Stimulated activated CD8-positive, alpha-beta memory T cell treated with anti-CD3 and anti-CD28 coated beads, Interleukin-4, amount 100 ng/mL, for 4 hours (primary cell): ENCODE data around the gene GPR84.

Experiments
- DNase-seq, 2 donors: peaks; one replicate each; pipeline ENCODE4 v3.0.0-alpha.2; 2020; ENCODE audit warnings: low read depth in 2 of 2, low spot score in 1 of 2

The GPR84 gene

DNA sequence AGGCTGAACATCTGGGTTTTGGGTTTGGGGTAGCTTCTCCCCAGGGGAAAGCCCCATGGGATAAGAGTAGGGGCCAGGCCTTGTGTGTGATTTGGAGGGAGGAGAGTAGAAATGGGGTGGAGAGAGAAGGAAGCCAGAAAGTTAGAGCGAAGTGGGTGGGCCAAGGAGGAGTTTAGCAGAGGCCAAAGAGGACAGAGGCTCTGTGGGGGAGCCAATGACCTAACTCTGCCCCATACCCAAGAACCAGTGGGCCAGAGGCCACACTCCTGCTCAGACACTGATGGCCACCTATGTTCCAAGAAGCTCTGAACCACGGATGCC is 10.9 kb upstream of the GPR84 start:
- DNase-seq = no peak

DNA sequence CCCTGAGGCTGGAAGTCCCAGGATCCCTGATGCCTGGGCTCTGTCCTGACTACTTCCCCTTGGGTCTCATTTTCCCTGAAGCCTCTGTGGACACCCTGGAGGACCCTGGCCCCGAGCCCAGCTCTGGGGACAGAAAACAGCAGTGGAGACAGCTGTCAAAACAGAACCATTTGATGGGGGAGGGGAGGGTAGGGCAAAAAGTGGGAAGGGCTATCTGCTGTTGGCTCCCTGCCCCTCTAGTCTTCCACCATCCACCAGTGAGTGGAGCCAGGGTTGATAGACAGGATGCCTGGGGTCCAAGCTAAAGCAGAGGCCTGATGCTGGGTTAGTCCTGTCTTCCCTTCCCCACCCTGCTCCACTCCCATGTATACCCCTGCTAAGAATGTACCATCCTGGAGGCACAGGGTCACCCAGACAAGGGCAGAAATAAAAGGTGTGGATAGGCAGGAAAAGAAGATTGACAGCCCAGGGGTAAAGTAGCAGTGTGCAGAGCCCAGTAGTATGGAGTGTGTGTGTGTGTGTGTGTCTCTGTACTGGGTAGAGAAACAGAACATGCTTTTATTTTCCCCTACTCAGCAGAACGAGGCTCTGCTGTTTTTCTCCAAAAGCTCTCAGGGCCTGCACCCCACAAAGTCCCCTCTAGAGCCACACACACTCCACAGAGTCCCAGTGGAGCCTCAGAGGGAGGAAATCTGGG is 10.4 kb upstream of the GPR84 start:
- DNase-seq = no peak

DNA sequence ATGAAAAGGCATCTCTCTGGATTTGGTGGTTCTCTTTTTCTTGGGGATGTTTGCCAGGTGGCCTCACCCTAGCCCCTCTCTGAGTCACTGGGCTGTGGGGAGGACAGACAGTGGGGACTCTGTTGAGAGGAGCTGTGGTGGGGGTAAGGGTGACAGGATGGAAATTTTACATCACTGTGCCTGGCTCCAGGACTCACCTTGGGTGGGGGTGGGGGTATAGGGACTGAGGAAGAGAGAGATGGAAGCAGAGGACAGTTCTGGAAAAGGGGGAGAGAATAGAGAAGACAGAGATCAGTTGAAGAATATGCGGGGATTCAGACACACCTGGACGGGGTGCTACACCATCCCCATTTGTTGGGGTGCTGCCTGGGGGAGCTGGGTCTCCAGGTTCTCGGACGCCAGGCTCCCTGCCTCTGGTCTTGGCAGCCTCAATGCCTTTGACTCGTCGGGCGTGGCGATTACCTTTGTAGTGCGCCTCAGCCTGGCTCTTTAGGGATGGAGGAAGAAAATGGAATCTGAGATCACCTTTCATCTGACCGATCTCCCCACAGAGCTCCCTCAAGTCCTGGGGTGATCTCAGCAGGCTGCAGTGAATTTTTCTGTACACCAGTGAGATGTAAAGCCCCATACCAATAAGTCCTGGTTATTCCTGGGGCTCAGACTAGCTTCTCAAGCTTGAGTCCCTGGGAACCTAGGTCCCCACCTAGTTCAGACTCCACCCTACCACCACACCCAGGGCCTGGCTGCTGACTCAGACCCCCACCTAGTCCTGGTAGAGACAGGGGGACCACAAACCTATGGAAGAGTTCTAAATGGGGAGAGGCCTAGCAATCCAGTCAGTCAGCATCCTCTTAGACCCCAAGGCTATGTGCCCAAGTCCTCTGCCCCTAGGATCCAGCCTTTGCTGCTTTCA is 9.6 kb upstream of the GPR84 start:
- DNase-seq = no peak

DNA sequence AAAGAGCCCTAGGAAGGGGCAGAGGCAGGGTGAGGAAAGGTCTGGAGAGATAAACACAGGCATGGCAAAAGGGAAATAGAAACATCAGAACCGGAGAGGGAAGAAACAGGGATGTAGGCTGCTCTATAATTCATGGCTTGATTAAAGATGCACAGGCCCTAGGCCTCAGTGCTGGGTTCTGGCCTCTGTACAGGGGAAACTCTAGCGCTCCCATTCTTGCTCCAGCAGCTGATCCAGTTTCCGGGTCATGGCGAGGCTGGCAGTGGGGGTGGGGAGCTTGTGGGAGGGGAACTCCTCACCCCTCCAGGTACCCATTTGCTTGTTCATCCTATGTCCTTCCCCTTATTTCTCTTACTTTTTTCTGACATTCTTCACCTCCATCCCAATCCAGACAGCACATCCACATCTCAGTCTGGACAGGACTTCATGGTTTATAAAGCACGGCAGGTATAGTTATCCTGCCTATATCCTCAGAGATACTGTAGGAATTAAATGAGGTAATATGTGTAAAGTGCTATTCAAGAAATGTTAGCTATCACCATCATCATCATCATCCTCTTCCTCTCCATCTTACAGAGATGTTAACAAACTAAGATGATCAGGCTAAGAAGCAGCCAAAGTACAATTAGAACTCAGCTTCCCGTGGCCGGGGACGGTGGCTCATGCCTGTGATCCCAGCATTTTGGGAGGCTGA is 8.0 kb upstream of the GPR84 start:
- no peak for DNase-seq

DNA sequence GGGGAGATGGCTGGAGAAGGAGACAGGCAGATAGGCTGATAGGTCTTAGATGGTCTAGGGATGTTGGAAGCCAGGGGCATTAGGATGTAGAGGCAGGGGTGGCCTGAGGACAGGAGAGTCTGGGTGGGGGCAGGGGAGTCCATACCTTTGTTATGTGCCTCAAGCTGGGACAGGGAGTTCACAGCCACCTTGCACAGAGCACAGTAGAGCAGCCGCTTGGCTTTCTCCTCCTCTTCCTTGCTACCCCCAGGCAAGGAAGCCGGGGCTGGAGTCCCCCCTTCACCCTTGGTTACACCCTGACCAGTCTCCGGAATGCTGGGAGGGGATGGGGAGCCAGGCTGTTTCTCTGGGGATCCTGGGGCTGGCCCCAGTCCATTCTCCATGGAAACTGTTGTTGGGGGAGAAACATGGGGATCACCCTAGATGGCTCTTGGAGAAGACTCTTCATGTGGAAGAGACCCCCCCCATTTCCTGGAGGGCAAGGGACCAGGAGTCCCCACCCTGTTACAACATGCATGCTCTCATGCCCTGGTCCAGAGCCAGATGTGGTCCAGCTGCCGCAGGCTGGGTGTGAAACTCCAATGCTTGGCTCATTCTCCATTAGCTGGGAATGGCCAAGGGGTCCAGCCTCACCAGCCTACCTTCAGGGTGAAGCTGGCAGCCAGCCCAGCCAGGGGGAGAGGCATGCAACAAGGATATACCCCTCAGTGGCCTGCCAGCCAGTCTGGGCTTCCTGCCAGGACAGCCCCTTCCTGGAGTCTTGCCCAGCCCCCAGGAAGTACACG is 7.2 kb upstream of the GPR84 start:
- no peak for DNase-seq

DNA sequence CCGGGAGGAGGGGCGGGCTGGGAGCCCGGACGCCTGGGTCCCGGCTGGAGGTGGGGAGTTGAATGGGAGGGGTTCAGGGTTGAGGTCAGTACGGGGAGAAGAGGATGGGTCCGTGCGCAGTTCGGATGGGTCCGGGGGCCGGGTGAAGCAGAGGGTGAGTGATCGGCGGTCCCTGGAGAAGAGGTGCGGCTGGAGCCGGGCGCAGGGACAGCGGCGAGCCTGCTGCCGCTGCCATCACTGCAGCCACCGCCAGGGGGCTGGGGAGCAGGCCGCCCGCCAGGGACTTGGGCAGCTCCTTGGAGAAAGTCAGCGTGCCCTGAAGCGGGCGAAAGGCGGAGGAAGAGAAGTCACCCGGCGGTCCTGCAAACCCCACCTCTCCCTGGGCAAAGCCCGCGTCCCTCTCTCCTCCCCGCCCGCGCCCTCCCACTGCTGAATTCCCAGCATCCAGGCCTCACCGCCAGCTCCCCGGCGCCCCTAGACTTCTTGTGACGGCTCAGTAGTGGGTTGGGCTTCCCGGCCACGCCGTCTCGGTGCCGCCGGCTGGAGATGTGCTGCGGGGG is 6.0 kb upstream of the GPR84 start:
- DNase-seq = no peak

DNA sequence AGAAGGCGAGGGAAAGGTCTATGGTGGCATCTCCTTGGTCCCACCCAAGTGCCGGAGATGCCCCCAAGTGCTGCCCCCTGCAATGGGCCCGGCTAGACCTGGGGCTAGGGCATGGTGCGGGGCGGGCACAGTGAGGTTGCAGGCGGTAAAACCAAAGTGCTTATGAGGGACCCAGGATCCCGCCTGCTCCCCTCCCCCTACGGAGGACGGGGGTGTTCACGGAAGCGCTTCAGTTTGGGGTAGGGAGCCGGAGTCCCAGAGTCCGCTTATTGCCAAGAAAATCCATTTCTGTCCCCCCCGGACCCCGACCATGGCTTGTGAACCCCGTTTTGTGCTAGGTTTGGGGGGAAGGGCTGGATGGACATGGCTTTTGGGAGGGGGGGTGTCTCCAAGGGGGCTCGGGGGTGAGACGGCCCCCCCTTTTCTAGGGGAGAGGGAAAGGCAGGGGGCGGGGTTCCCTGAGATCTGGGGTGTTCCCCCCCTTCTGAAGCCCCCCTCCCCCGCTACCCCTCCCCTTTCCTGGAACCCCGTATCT is 5.4 kb upstream of the GPR84 start:
- no peak for DNase-seq

DNA sequence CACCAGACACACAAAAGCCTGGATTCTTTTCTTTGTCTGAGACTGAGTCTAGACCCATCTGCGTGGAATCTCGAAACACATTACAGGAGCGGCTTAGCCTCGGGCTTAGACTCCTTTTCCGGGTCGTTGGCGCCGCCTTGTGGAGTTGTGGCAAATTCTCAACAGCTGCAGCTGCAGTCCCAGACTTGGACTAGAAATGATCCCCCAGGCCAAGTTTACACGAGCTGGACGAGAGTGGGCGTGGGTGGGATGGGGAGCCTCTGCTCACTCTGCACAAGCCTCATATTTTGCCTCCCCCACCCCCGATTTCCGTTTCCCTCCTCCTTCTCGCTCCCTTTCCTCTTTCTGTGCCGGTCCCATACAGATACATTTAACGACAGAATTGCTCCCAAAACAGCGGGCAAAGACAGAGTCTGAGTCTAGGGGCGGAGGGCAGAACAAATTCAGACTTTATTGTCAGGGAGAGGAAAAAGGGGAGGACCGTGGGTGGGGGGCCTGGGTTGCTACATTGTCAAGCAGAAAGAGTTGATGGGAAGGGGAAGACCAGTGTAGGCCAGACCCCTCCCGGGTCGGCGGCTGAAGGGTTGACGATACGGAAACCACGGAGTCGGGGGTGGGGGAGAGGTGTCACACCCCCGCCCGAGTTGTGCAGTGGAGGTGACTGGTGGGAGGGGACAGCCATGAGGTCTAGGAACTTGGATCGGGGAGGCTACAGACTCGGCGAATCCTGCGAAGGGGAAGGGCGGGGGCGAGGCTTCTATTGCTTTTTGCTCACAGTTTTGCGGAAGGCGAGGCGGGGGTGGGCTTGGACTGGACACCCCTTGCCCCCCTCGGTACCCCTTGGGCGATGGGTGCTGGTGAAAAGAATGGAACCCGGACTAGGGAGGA is 4.7 kb upstream of the GPR84 start:
- peak; percentile 75 to 82 for DNase-seq

DNA sequence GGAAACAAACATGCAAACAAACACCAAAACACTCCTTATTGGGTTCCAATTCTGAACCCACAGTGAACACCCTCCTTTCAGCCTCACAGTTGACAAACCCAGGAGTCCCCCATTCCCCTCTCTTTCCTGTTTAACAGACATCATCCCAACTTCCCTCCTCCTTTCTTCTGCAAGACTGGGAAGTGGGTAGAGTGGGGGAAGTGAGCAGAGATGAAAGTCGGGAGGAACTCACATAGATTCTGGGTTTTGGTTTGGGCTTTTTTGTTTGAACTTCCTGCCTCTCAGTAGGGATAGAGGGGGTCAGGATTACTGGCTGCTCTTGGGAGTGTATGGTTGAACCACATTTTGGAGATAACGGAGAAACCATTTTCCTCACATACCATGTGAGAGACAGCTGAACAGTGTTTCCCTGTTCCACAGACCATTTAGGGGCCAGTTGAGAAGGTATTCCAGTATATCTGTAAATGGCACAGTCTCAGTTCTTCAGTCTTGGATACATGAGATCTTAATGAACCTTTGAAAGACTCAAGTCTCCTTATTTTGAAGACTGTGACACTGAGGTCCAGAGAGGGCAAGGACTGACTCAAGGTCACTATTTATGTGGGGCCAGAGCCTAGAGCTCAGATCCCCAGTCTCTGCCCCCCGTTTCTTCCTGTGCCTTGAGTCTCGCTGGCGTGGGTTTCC is 3.9 kb upstream of the GPR84 start:
- no peak for DNase-seq

DNA sequence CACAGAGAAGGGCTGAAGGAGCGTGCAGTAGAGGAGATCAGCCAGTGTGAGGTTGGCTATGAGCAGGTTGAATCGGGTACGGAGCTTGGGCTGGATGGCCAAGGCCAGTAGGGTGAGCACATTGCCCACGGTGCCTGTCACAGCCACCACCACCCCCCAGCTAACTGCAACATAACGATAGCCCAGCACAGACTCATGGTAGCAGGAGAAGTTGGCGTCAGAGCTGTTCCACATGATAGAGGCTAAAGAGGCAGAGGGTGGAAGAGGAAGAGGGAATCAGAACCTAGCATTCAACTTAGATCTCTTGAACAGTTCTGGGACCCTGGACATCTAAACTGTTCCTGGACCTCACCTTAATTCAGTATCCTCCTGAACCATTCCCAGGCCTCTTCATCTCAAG is 668 bp downstream of the GPR84 start:
- DNase-seq = no peak

DNA sequence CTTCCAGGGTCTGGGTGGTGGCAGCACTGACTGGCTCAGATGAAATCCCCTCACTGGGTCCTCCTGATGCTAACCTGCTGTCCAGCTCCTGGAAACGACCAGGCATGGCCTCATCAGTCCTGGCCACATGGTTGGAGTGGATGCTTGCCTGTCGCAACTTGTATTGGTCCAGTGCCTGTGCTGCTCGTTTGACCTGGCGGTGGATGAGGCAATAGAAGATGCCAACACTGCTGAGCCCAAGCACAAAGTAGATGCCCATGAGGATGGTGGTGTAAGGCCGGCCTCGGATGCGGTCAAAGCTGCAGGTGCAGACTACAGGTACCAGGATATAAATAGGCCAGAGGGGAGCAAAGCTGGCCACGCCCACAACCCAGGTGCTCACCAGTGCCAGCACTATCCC is 1.2 kb downstream of the GPR84 start:
- DNase-seq = no peak

DNA sequence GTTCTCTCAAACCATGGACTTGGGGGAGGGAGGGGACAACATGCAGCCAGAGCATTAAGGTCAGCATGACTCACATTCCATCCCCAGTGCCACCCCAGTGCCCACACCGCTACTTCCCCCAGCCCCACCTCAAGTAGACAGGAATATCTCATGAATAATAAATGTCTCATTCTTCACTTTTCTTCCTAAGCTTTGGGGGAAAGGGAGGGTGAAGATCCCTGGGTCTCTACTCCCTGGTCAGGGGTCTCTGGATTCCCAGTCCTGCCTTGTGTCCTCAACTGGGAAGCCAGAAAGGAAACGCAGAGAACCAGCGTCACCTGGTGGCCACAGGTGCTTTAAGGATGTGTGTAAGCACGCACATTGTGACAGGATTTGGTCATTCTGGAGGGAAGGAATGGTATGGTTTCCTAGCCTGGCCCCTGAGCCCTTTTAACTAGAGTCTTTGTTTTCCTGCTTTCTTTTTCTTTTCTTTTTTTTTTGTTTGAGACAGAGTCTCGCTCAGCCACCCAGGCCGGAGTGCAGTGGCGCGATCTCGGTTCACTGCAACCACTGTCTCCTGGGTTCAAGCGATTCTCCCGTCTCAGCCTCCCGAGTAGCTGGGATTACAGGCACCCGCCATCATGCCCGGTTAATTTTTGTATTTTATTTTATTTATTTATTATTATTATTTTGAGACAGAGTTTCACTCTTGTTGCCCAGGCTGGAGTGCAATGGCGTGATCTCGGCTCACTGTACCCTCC is 3.4 kb downstream of the GPR84 start:
- no peak for DNase-seq

DNA sequence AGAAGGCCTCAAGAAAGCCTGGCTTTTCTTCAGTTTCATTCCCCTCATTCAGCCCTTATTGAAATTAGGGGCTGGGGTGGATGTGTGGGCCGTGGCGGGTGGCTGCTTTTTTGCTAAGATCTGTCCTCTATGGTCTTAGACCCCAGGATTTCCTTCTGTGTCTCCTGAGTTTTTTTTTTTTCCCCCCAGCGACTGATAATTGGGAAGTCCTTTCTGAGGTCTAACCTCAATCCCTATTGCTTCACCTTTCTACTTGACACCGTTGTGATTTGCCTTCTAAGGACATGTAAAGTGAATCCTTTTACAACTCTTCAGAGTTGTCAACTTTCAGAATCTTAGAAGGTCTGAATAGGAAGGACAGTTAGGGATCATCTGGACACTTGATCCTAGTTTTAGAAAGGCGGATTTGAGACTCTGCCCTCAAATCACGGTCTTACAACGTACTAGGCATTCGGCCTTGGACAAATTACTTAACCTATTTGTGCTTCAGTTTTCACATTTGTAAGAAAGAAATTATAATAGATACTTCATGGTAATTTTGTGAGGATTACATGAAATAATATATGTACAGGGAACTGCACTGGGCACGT is 4.4 kb downstream of the GPR84 start:
- no peak for DNase-seq

DNA sequence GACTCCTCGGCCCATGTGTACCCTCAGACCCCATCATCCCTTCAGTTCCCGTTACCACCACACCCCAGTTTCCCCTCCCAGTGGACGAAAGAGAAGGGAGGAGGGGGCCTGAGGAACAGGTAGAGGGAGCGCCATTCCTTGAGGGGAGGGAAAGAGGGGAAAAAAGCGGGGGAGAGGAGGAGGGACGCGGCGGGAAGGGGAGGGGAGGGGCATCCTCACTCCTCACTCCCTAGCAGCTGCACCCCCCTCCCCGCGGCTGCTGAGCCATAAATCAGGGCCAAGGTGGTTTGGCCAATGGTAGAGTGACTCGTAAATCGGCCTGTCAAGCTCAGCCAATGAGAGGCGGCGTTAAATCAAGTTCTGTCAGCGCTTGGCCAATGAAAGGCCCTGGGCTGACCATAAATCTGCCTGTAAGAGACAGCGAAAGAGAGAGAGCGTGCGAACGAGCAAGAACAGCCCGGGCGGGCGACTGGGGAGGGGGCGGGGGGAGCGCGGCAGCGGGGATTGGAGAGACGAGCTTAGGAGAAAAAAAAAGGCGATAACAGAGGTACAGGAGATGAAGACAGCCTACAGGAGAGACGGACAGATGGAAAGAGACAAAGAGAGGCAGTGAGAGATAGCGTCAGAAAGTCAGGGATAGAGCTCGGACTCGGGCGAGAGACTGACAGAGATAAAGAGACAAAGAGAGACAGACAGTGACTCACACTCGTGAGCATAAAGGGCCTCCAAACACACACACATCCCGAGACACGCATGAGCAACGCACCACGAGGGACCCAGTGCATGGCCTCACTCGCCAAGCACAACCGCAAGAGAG is 5.1 kb downstream of the GPR84 start:
- peak; percentile 86 to 88 for DNase-seq

DNA sequence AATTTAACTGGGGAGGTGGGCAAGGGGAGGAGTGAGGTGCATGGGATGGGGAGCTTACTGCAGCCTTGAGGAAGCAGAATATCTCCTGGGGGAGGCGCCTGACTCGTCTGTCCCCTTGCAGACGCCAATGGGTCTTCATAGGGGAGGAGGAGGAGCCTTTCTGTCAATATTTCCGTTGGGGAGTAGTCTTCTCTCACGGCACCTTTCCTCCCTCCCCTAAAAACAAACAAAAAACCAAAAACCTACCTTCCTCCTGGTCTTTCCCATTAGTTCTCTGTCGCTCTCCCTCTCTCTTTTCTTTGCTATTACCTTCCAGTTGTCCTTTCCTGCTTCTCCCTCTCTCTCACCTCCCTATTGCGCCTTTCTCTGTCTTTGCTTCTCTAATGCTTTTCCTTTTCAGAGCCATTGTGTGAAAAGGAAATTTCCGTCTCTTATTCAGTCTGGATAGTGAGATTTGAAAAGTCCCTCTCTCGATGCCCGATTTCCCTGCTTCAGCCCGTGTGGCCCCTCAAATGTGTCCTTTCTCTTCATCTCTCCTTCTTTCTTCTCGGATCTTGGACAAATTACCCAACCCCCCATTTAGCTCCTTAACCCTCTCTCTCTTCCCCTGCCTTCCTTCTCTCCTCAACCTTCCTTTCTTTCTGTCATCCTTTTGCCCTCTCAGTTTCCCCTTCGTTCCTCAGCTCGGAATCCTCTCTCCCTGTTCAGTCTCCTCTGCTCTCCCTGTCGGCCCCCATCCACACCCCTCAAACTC is 5.9 kb downstream of the GPR84 start:
- DNase-seq = peak in 1 of 2 donors; percentile 24

DNA sequence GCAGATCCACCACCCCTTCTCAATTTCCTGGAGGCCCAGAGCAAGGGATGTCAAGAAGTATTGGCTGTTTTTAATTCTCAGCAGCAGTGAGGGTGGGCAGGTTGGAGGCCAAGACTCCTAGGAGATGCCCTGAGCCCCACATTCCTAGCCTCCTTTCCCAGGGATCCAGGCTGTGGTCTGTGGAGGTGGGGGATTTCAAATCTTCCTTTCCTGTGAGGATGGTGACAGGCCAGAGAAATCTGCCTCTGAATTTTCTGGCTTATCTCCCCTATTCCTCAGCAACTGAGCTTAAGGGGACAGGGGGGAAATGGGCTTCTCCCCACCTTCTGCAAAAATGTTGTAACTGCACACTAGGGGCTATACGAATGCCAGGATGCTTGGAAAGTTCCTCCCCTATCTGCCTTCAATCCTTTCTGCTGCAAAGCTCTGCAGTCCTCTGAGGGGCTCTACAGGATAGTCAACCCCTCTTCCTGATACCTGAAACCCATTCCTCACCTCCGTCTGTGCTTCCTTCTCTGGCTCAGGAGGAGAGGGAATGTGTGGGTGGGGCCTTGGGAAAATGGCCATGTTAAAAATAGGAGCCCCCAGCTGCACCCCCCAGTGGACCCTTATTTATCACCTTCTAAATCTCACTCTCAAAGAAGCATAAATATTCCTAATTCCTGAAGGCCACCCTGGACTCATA is 6.6 kb downstream of the GPR84 start:
- no peak for DNase-seq
